NCI-H2081 (cell line): ENCODE results near the gene SPRR2E.
"Not testable (repeated sequence)": the region's sequence is repeated elsewhere in the genome, so short reads cannot be mapped to it uniquely, and the experiment has no call there.

Source experiments
- DNase-seq, 2 experiments: peaks; one replicate each; lab custom pipeline; 2025; lab: John Stamatoyannopoulos, UW

SPRR2E gene

DNA sequence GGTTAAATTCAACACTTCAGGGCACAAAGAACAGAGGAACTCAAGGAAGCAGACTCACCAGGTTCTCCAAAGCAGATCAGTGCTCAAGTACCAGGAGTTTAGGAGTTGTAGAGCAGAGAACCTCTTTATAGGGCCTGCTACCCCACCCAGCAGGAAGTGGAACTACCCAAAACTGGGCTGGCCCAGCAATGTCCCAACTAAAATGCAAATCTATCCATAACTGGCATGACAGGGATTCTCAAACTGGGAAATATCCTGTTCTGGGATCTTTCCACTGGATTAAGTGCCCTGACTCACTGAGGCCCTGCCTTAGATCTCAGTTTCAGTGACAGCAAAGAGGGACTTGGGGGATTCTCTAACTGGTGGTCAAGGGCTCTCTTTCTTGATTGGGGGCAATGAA is at the start of gene SPRR2E:
SPRR2E (minus strand) TSS at position 101 of the 400 bp plus-strand sequence. CDS start 775 bp downstream, outside the sequence.
- DNase-seq = no peak

DNA sequence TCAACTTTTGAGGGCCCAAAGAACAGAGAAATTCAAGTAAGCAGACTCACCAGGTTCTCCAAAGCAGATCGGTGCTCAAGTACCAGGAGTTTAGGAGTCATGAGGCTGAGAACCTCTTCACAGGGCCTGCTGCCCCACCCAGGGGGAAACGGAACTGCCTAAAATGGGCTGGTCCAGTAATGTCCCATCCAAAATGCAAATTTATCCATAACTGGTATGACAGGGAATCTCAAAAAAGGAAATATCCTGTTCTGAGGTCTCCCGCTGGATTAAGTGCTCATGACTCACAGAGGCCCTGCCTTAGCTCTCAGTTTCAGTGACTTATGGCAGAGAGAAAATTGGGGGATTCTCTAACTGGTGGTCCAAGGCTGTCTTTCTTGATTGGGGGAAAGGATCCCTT is 47.1 kb upstream of the SPRR2E start:
- DNase-seq = no peak

DNA sequence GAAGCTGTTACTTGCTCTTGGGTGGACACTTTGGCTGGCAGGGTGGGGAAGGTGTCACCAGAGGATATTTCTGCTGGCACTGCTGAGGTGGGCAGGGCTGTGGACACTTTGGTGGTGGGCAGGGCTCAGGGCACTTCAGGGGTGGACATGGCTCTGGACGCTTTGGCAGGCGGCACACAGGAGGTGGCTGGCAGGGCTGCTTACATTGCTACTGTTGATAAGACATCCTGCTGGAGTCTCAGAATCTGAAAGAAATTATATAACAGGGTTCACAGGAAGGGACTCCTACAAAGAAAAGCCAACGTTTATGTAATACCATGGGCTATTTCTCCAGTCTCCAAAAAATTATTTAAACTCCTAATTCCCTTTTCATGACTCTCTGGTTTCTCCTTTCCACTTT is 46.2 kb upstream of the SPRR2E start:
- DNase-seq = no peak

DNA sequence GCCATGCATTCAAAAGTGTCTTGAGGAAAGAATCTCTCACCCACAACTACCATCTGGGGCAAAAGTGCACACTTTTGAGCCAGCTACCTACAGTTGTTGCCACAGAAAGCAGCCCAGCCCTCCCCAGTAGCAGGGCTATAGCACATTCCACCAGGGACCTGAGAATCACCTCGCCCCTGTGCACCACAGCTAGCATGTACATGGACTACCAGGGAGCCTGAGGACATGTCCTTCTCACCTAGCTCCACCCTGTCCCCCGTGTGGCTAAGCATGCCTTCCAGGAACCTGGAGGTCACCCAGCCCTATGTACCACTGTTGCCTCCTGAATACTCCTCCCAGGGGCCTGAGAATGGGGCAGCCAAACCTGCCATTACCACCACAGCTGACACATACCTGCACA is 39.4 kb upstream of the SPRR2E start:
- no peak for DNase-seq

DNA sequence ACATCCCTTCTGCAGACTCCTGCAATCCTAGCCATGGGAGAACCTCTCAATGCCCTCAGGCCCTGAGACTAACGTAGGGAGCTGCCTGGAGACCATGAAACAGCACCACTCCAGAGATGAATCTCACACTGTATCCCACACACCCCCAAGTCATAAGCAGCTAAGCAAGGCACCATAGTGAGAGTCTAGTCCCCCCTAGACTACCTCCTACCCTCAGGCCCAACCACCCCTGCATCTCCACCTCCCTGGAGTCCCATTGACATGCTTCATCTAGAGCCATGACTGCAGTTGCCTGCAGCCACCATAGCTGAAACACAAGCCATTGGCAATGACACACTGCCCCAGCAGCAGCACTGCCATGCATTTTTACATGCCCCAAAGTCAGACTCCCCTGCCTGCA is 38.9 kb upstream of the SPRR2E start:
- DNase-seq = no peak

DNA sequence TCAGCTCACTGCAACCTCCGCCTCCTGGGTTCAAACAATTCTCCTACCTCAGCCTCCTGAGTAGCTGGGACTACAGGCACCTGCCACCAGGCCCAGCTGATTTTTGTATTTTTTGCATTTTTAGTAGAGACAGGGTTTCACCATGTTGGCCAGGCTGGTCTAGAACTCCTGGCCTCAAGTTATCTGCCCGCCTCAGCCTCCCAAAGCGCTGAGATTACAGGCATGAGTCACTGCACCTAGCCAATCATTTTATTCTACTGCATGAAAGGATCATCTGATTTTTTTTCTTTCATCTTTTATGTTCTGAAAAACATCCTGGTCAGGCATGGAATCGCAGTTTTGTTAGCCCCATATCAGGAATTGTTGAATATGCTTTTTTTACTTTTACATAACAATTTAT is 34.4 kb upstream of the SPRR2E start:
- not testable (repeated sequence) for DNase-seq

DNA sequence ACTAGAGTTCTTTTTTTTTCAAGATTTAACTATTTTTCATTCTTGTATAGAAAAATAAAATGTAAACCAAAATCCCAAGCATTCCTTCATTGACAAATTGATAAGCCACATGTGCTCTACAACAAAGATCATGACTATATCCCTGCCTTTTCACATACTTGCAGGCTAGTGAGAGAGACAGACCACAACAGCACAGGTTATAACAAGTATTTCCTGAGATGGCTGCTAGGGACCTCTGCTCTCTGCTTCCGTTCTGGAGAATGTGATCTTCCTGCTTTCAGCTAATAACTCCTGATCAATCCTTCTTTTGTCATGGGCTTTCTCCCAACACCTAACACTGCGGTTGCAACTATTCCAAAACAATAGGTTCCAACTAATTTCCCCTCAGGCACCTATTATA is 33.0 kb upstream of the SPRR2E start:
- DNase-seq = no peak

DNA sequence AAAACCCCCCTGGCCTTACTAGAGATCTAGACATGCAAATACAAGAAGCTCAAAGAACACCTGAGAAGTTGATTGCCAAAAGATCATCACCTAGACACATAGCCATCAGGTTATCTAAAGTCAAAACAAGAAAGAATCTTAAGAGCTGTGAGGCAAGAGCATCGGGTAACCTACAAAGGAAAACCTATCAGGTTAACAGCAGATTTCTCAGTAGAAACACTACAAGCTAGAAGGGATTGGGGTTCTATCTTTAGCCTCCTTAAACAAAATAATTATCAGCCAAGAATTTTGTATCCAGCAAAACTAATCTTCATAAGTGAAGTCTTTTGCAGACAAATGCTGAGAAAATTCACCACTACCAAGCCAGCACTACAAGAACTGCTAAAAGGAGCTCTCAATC is 31.2 kb upstream of the SPRR2E start:
- no peak for DNase-seq

DNA sequence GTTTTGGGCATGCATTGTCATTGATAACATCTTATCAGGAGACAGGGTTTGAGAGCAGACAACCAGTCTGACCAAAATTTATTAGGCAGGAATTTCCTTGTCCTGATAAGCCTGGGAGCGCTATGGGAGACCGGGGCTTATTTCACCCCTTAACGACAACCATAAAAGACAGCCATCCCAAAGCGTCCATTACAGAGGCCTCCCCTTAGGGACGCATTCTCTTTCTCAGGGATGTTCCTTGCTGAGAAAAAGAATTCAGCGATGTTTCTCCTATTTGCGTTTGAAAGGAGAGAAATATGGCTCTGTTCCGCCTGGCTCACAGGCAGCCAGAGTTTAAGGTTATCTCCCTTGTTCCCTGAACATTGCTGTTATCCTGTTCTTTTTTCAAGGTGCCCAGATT is 29.5 kb upstream of the SPRR2E start:
- DNase-seq = not testable (repeated sequence)

DNA sequence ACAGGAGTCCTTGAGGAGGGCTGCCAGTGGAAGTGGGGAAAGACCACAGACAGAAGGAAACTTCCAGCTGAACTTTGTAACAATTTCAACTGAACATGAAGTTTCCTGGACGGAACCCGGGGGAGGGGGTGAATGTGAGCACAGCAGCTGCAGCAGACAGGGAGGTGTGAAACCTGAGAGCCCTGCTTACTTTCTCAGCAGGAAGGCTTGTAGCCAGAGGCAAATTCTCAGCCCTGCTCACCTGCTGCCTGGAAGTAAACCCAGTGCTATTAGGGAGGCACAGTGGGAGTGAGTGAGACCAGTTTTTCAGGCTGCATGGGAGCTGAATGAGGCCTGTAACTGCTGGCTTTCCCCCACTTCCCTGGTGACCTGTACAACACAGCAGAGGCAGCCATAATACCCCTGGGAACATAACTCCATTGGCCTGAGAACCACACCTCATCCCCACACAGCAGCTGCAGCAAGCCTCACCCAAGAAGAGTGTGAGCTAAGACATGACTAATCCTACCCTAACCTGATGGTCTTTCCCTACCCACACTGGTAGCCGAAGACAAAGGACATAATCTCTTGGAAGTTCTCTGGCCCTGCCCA is 28.6 kb upstream of the SPRR2E start:
- peak; percentile 98 to 100 for DNase-seq

DNA sequence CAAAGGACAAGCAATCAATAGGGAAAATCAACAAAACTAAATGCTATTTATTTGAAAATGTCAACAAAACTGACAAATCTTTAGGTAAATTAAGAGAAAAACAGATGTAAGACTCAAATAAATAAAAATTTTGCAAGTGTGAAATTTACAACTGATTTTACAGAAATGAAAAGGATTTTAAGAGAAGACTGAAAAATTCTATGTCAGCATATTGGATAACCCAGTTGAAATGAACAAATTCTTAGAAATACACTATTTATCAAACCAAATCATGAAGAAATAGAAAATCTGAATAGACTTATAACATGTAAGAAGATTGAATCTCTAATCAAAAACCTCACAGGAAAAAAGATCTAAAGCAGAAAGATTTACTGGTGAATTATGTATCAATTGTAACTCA is 26.6 kb upstream of the SPRR2E start:
- no peak for DNase-seq

DNA sequence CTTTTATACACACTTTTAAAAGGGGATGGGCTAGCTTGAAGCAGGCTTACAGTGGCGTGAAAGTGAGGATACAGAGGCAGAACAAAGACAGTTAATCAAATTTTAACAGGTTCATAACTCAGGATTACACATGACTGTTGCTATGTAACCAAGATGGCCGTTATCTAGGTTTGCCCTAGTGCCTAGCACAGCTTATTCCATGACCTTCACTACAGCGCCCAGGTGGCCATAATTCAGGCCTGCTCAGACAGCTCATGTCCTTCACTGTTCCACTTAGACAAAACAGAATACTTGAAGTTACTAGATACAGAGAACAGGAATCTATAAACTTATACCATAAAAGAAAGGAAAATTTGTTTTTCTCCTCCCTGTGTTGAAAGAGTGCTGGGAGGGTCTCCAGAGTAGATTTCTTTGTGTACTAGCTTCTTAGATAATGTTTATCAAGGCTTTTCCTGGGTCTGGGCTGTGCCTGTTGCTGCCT is 25.2 kb upstream of the SPRR2E start:
- DNase-seq = no peak

DNA sequence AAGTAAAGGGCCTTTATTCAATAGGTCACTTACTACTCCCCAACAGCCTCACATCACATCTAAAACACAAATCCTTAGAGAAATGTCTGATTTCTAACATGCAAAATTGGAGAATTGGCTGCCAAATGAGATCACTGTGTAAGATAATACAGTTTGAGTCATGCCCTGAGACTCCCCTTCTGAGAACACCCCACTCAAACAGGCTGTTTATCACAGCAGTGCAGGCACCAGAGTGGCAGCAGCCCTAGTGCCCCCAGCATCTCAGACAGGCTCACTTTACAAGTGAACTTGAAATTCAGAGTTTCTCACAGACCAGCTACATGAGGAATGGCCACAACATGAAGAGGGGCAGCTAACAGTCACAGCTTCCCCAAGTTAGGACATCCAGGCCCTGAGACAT is 20.9 kb upstream of the SPRR2E start:
- DNase-seq = not testable (repeated sequence)

DNA sequence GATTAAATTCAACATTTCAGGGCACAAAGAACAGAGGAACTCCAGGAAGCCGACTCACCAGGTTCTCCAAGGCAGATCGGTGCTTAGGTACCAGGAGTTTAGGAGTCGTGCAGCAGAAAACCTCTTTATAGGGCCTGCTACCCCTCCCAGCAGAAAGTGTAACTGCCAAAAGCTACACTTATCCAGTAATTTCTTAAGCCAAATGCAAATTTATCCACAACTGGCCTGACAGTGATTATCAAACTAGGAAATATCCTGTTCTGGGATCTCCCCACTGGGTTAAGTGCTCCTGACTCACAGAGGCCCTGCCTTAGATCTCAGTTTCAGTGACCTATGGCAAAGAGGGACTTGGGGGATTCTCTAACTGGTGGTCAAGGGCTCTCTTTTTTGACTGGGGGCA is 19.1 kb upstream of the SPRR2E start, which contains the start of gene SPRR2F:
SPRR2F (minus strand) TSS at position 101 of the 400 bp plus-strand sequence. CDS start 783 bp downstream, outside the sequence.
- no peak for DNase-seq

DNA sequence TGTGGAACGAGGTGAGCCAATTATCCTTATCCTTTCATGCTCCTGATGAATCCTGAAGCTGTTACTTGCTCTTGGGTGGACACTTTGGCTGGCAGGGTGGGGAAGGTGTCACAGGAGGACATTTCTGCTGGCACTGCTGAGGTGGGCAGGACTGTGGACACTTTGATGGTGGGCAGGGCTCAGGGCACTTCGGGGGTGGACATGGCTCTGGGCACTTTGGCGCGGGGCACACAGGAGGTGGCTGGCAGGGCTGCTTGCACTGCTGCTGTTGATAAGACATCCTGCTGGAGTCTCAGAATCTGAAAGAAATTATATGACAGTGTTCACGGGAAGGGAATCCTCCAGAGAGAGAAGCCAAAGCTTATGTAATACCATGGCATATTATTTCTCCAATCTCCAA is 18.1 kb upstream of the SPRR2E start:
- DNase-seq = not testable (repeated sequence)

DNA sequence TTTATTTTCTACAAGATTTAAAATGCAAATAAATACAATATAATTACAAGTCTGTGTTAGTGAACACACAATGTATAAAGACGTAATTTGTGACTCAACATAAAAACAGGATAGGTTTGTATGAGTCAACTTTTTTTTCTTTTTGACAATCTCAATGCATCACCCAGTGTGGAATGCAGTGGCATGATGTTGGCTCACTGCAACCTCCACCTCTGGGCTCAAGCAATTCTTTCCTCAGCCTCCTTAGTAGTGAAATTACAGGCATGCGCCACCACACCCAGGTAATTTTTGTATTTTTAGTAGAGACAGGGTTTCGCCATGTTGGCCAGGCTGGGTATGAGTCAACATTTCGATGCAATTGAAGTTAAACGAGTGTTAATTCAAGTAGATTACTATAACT is 5.9 kb upstream of the SPRR2E start:
- no peak for DNase-seq

DNA sequence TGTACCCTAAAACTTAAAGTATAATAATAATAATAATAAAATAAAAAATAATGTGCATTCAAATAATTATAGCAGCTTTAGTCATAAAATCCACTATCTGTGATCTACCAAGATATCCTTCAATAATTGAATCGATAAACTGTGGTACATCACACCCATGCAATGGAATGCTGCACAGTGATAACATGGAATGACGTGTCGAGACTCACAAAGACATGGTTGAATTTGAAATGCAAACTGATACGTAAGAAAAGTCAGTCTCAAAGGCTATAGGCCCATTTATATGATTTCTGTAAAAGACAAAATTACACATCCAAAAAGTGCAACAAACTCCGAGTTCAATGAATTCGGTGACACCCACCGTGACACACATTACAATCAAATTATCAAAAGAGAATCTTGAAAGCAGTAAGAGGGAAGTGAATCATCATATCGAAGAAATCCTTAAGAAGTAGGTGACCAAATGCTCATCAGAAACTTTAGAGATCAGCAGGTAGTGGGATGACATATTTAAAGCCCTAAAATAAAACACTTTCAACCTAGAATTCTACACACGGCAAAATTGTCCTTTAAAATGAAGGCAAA is 5.2 kb upstream of the SPRR2E start:
- DNase-seq = no peak

DNA sequence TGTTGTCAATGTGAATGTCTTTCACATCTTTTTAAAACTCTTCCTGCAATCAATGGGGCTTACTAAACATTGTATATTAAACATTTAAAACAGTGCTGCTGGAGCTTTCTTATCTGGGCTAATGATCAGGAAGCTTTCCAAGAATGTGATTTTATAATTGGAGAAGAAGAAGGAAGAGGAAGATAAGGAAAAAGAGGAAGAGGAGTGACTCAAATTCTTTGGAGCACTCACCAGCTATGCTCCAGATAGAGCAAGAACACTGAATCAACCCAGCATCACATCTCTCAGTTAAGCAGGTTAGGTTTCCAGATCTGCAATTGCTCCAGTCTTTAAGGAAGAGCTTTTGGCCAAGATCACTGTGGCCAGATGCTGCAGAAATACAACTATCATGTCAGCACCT is 1.4 kb upstream of the SPRR2E start:
- DNase-seq = no peak

DNA sequence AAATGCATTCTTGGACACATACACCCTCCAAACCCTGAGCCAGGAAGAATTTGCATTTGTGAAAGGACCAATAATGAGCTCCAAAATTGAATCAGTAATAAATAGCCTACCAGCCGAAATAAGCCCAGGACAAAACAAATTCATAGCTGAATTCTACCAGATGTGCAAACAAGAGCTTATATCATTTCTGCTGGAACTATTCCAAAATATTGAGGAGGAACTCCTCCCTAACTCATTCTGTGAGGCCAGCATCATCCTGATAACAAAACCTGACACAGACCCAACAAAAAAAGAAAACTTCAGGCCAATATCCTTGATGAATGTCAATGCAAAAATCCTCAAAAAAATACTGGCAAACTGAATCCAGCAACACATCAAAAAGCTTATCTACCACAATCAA is 6.7 kb downstream of the SPRR2E start:
- no peak for DNase-seq

DNA sequence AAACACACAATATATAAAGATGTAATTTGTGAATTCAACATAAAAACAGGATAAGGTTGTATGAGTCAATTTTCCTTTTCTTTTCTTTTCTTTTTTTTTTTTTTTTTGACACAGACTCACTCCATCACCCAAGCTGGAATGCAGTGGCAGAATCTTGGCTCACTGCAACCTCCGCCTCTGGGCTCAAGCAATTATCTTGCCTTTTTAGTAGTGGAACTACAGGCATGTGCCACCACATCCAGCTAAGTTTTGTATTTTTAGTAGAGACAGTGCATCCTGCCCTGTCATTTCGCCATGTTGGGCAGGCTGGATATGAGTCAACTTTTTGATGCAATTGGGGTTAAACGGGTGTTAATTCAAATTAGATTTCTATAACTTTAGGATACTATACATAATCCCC is 12.6 kb downstream of the SPRR2E start:
- no peak for DNase-seq

DNA sequence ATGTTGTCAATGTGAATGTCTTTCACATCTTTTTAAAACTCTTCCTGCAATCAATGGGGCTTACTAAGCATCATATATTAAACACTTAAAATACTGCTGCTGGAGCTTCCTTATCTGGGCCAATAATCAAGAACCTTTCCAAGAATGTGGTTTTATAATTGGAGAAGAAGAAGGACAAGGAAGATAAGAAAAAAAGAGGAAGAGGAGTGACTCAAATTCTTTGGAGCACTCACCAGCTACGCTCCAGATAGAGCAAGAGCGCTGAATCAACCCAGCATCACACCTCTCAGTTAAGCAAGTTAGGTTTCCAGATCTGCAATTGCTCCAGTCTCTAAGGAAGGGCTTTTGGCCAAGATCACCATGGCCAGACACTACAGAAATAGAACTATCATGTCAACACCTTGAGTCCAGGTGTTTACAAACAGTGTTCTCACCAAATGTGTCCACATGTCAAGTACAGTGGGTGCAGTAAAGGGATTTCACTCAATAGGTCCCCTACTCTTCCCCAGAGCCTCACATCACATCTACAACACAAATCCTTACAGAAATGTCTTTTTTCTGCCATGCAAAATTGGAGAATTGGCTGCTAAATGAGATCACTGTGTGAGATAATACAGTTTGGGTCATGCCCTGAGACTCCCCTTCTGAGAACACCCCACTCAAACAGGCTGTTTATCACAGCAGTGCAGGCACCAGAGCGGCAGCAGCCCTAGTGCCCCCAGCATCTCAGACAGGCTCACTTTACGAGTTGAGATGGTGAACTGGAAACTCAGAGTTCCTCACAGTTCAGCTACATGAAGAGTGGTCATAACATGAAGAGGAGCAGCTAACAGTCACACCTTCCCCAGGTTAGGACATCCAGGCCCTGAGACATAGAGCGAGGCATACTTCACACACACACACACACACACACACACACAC is 21.3 kb downstream of the SPRR2E start:
- DNase-seq = no peak

DNA sequence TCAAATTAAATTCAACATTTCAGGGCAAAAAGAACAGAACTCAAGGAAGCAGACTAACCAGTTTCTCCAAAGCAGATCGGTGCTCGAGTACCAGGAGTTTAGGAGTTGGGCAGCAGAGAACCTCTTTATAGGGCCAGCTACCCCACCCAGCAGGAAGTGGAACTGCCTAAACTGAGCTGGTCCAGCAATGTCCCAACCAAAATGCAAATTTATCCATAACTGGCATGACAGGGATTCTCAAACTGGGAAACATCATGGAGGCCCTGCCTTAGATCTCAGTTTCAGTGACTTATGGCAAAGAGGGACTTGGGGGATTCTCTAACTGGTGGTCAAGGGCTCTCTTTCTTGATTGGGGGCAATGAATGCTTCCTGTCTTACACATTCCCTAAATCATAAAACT is 22.8 kb downstream of the SPRR2E start, which contains the start of gene SPRR2B:
SPRR2B (minus strand) TSS at position 101 of the 400 bp plus-strand sequence. CDS start 772 bp downstream, outside the sequence.
- DNase-seq = no peak

DNA sequence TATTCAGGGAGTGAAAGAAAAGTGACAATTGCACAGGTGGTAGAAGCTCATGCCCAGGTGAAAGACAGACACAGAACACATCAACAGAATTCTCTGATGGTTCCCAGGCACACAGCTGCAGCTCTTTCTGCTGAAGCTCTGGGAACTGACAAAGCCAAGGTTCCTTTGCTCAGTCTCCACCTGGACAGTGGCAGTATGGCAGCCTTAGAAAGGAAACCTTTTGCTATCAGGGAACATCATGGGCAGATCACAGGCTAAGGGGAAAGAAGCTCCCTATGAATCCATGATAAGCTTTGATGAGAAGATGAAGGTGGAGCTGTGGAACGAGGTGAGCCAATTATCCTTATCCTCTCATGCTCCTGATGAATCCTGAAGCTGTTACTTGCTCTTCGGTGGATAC is 24.1 kb downstream of the SPRR2E start:
- DNase-seq = no peak
